Tibial nerve (tissue), 4 donors: ENCODE data around the gene BCL7C.

Source experiments
- CTCF ChIP-seq, 5 experiments: fragments of 200-600 bp in 3 of 5; fragments of 450-650 bp in 2 of 5; sonication (generic) in 3 of 5; IDR thresholded peaks; one replicate each; pipeline ENCODE4 v1.5.1; 2016 to 2019; ENCODE audit warnings: antibody characterized with exemption in 5 of 5, mild to moderate bottlenecking in 3 of 5, moderate library complexity in 2 of 5
- EP300 ChIP-seq, 2 donors: sonication (generic); formaldehyde crosslinking; IDR thresholded peaks; one replicate each; pipeline ENCODE4 v1.6.1; 2017; ENCODE audit warnings: antibody characterized with exemption in 2 of 2, mild to moderate bottlenecking in 1 of 2
- POLR2A ChIP-seq, 2 donors: fragments of 450-650 bp; IDR thresholded peaks; one replicate each; pipeline ENCODE4 v1.6.1; 2017; ENCODE audit warnings: antibody characterized with exemption in 2 of 2, mild to moderate bottlenecking in 2 of 2, moderate library complexity in 2 of 2

DNA sequence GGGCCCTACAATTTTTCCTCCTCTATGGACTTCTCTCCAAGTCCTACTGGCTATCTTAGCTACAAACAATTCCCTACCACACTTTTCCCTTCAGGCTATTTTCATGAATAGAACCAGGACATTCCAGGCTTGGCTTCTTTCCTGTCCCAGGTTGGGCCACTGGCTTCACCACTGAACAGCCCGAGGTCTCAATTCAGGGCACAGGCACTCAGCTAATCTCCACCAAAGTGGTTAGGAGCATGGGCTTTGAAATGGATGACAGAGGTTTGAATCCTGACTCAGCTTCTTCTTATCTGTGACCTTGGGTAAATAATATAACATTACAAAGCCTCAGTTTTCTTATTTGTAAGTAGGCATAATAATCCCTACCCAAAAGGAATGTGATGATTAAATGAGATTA, 56.0 kb downstream of the BCL7C start:
- TF ChIP-seq CTCF (IDR thresholded peaks at IDR 0.05) (no peak), POLR2A (IDR thresholded peaks at IDR 0.05) (no peak), EP300 (IDR thresholded peaks at IDR 0.05) (no peak)
